H9 (cell line): ENCODE data around the gene CEP170B. TPM values are rescaled to one million over a fixed set of nuclear protein-coding genes. Genes with fewer than 3 reads are reported as not detected.

Experiments
- DNase-seq: peaks from one replicate; pipeline ENCODE4 v3.0.0-alpha.2; 2017
- H2AFZ ChIP-seq: one replicate; pipeline ENCODE4 v1.6.1; 2013; ENCODE audit warnings: mild to moderate bottlenecking, low read length, control low read depth, moderate library complexity
- H2AK5ac ChIP-seq: 2 replicates; pipeline ENCODE4 v1.6.1; 2013; ENCODE audit warnings: low read length, control low read depth, mixed read lengths; ENCODE audit not compliant: insufficient read length
- H2BK120ac ChIP-seq: one replicate; pipeline ENCODE4 v1.6.1; 2013; ENCODE audit warnings: low read depth, mild to moderate bottlenecking, low read length, control low read depth, inconsistent platforms; ENCODE audit not compliant: poor library complexity, severe bottlenecking
- H2BK12ac ChIP-seq: 2 replicates; pipeline ENCODE4 v1.6.1; 2013; ENCODE audit warnings: low read length, control low read depth, mixed read lengths, low read depth; ENCODE audit not compliant: insufficient read length
- H2BK15ac ChIP-seq: 2 replicates; pipeline ENCODE4 v1.6.1; 2013; ENCODE audit warnings: low read depth, low read length, control low read depth
- H2BK20ac ChIP-seq: one replicate; pipeline ENCODE4 v1.6.1; 2013; ENCODE audit warnings: low read depth, mild to moderate bottlenecking, low read length, control low read depth, inconsistent platforms; ENCODE audit not compliant: poor library complexity, severe bottlenecking
- H2BK5ac ChIP-seq: 2 replicates; pipeline ENCODE4 v1.6.1; 2013; ENCODE audit warnings: low read length, control low read depth, mixed read lengths; ENCODE audit not compliant: insufficient read length
- H3K14ac ChIP-seq: 2 replicates; pipeline ENCODE4 v1.6.1; 2013; ENCODE audit warnings: low read length, control low read depth; ENCODE audit not compliant: insufficient read depth
- H3K18ac ChIP-seq: 2 replicates; pipeline ENCODE4 v1.6.1; 2013; ENCODE audit warnings: low read depth, mild to moderate bottlenecking, mixed read lengths, low read length, control low read depth; ENCODE audit not compliant: insufficient read length
- H3K23ac ChIP-seq: 2 replicates; pipeline ENCODE4 v1.6.1; 2013; ENCODE audit warnings: low read length, control low read depth, mixed read lengths, low read depth; ENCODE audit not compliant: insufficient read length
- H3K23me2 ChIP-seq: 2 replicates; pipeline ENCODE4 v1.6.1; 2013; ENCODE audit warnings: low read depth, mild to moderate bottlenecking, mixed read lengths, low read length, control low read depth; ENCODE audit not compliant: insufficient read length, poor library complexity, severe bottlenecking
- H3K27ac ChIP-seq: 2 replicates; pipeline ENCODE4 v1.5.1; 2013; ENCODE audit warnings: low read length, control low read depth, mixed read lengths, low read depth; ENCODE audit not compliant: insufficient read length
- H3K27me3 ChIP-seq: 2 replicates; pipeline ENCODE4 v1.6.1; 2013; ENCODE audit warnings: low read length, control low read depth, inconsistent platforms; ENCODE audit not compliant: insufficient read depth
- H3K4ac ChIP-seq: 2 replicates; pipeline ENCODE4 v1.6.1; 2013; ENCODE audit warnings: low read depth, mild to moderate bottlenecking, control low read depth, inconsistent platforms, low read length, moderate library complexity
- H3K4me1 ChIP-seq: 2 replicates; pipeline ENCODE4 v1.6.1; 2013; ENCODE audit warnings: low read length, control low read depth, inconsistent platforms; ENCODE audit not compliant: insufficient read depth
- H3K4me2 ChIP-seq: 2 replicates; pipeline ENCODE4 v1.6.1; 2013; ENCODE audit warnings: low read length, control low read depth, mixed read lengths; ENCODE audit not compliant: insufficient read length, insufficient read depth
- H3K56ac ChIP-seq: 2 replicates; pipeline ENCODE4 v1.6.1; 2013; ENCODE audit warnings: low read depth, mild to moderate bottlenecking, mixed read lengths, low read length, control low read depth; ENCODE audit not compliant: insufficient read length
- H3K79me1 ChIP-seq: 2 replicates; pipeline ENCODE4 v1.6.1; 2013; ENCODE audit warnings: low read depth, mild to moderate bottlenecking, moderate library complexity, low read length, control low read depth, inconsistent platforms; ENCODE audit not compliant: insufficient read depth, poor library complexity, severe bottlenecking
- H3K79me2 ChIP-seq: 2 replicates; pipeline ENCODE4 v1.6.1; 2013; ENCODE audit warnings: low read length, control low read depth, inconsistent platforms; ENCODE audit not compliant: insufficient read depth
- H3K9ac ChIP-seq: 2 replicates; pipeline ENCODE4 v1.6.1; 2013; ENCODE audit warnings: low read length, control low read depth, mixed read lengths; ENCODE audit not compliant: insufficient read length; ENCODE audit errors: extremely low read depth
- H3K9me3 ChIP-seq: one replicate; pipeline ENCODE4 v1.6.1; 2013; ENCODE audit warnings: low read depth, low read length, inconsistent platforms; ENCODE audit not compliant: control insufficient read depth
- H3T11ph ChIP-seq: one replicate; pipeline ENCODE4 v1.6.1; 2013; ENCODE audit warnings: mild to moderate bottlenecking, low read length, control low read depth, inconsistent platforms
- H4K20me1 ChIP-seq: one replicate; pipeline ENCODE4 v1.6.1; 2013; ENCODE audit not compliant: control insufficient read depth, insufficient read length, insufficient read depth
- H4K5ac ChIP-seq: 2 replicates; pipeline ENCODE4 v1.6.1; 2013; ENCODE audit warnings: low read depth, mild to moderate bottlenecking, mixed read lengths, low read length, control low read depth; ENCODE audit not compliant: insufficient read length
- H4K8ac ChIP-seq: replicated peaks from 2 replicates; pipeline ENCODE4 v1.6.1; 2013; ENCODE audit warnings: low read length, control low read depth, mixed read lengths, low read depth; ENCODE audit not compliant: insufficient read length
- H4K91ac ChIP-seq: 2 replicates; pipeline ENCODE4 v1.6.1; 2013; ENCODE audit warnings: low read depth, mild to moderate bottlenecking, moderate library complexity, mixed read lengths, low read length, control low read depth; ENCODE audit not compliant: insufficient read length
- H3K27ac Mint-ChIP-seq, 3 experiments: 2 replicates in 2 of 3; 3 replicates in 1 of 3; pipeline ENCODE4 v1.8.0; 2020 to 2021; ENCODE audit warnings: mixed read lengths in 3 of 3, mild to moderate bottlenecking in 1 of 3, moderate library complexity in 1 of 3
- H3K27me3 Mint-ChIP-seq: 2 replicates; pipeline ENCODE4 v1.8.0; 2021; ENCODE audit warnings: low read depth, mild to moderate bottlenecking, moderate library complexity, mixed read lengths
- H3K36me3 Mint-ChIP-seq, 3 experiments: 2 replicates in 2 of 3; 3 replicates in 1 of 3; pipeline ENCODE4 v1.8.0; 2020 to 2021; ENCODE audit warnings: low read depth in 3 of 3, mixed read lengths in 3 of 3; ENCODE audit not compliant: insufficient read depth in 1 of 3
- H3K4me1 Mint-ChIP-seq, 2 experiments: 2 replicates each; pipeline ENCODE4 v1.8.0; 2020; ENCODE audit warnings: mixed read lengths in 2 of 2
- H3K4me3 Mint-ChIP-seq, 2 experiments: 2 replicates in 1 of 2; 3 replicates in 1 of 2; pipeline ENCODE4 v1.8.0; 2020 to 2021; ENCODE audit warnings: mild to moderate bottlenecking in 2 of 2, mixed read lengths in 2 of 2, moderate library complexity in 1 of 2
- H3K9me3 Mint-ChIP-seq, 2 experiments: 2 replicates in 1 of 2; 3 replicates in 1 of 2; pipeline ENCODE4 v1.8.0; 2020; ENCODE audit warnings: mild to moderate bottlenecking in 2 of 2, mixed read lengths in 2 of 2, moderate library complexity in 1 of 2
- CTCF ChIP-seq: fragments of 200-600 bp; sonication (generic); conservative IDR thresholded peaks from 3 replicates; pipeline ENCODE4 v1.8.0; 2021; ENCODE audit warnings: antibody characterized with exemption, mild to moderate bottlenecking
- WGBS: extraction: QIAGEN DNeasy Blood & Tissue Kit; methylation state at CpG from one replicate; pipeline ENCODE4 v1.1.7; 2013; ENCODE audit warnings: missing lambda C conversion rate, low lambda C conversion rate, mixed read lengths; ENCODE audit not compliant: insufficient read length; ENCODE audit errors: extremely low coverage; 5-methylcytosine and 5-hydroxymethylcytosine counted together
- total RNA-seq: library from RNA; stranded (reverse); gene quantifications from 2 replicates; pipeline ENCODE4 v1.2.1, GENCODE V29; 2021

Gene CEP170B
- total RNA-seq, 1 experiment from 2014 or later: 28.8 TPM

DNA sequence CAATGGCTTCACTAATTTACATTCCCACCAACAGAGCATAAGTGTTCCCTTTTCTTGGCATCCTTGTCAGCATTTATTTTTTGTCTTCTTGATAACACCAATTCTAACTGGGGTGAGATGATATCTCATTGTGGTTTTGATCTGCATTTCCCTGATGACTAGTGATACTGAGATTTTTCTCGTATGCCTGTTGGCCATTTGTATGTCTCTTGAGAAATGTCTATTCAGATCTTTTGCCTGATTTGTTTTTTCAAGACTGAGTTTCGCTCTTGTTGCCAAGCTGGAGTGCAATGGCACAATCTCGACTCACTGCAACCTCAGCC, 54.9 kb downstream of the CEP170B start:
- Histone ChIP-seq H3K4me1 (no peaks in the 10 kb centered on the region), H4K91ac (no peak overlapping the region), H4K20me1 (no peaks in the 10 kb centered on the region), H2BK5ac (no peak overlapping the region), H4K5ac (no peak overlapping the region), H3K27me3 (no peaks in the 10 kb centered on the region), H3K9me3 (no peaks in the 10 kb centered on the region), H3K9ac (no peak overlapping the region), H3K79me1 (no peaks in the 10 kb centered on the region), H3K23ac (no peak overlapping the region), H2AK5ac (no peak overlapping the region), H3K4me2 (no peak overlapping the region), H3K27ac (no peak overlapping the region), H2BK12ac (no peak overlapping the region), H2BK15ac (no peak overlapping the region), H3K23me2 (no peaks in the 10 kb centered on the region), H3K79me2 (no peaks in the 10 kb centered on the region), H2BK120ac (no peak overlapping the region), H2AFZ (no peak overlapping the region), H3T11ph (no peak overlapping the region), H3K18ac (no peak overlapping the region), H4K8ac (no peak overlapping the region), H3K4ac (no peak overlapping the region), H3K56ac (no peak overlapping the region), H3K14ac (no peak overlapping the region), H2BK20ac (no peak overlapping the region)
- TF ChIP-seq CTCF: no peak
- no peaks in the 10 kb centered on the region; a peak in 2 of 5 replicates for H3K9me3 Mint-ChIP-seq
- H3K27ac Mint-ChIP-seq: no peak overlapping the region
- H3K4me3 Mint-ChIP-seq: no peak overlapping the region
- WGBS: no CpG with 5 or more reads among the region's 3 CpGs
- DNase-seq: no peak
- H3K27me3 Mint-ChIP-seq: peaks cover 25% of the 10 kb centered on the region
- peaks cover 0 to 3% (median 0%) of the 10 kb centered on the region in 3 experiments; a peak in 1 of 7 replicates for H3K36me3 Mint-ChIP-seq
- peaks cover 0 to 3% of the 10 kb centered on the region in 2 experiments; a peak in 1 of 4 replicates for H3K4me1 Mint-ChIP-seq
